ENCODE results near the gene PRPS1L1. TPM values are rescaled to one million over a fixed set of nuclear protein-coding genes. Genes with fewer than 3 reads are reported as not detected.

The PRPS1L1 gene
- total and polyA plus RNA-seq, 2 of the 8 experiments (the other 6 are each of a cell fraction or from before 2014, with no cell fraction given), result not detected

DNA sequence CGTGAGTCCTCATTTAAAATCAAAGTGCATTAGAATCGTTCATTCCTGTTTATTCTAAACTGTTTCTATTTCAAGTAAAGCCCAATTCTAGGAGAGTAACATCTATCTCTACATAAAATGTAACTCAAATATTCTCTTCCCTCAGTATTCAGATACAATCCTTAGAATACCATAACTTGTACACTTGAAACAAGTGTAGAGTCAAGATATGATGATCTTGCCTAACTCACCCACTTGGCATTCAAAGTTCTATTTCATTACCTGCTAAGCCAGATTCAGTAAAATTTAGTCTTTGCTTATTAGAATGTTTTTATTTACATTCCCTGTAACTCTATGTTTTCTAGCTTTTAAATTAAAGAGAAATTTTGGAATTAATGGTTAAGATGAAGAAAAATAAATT lies 31.6 kb downstream of the PRPS1L1 start:
- H3K27ac ChIP-seq (ENCODE audit: low read depth, low read length), result no peak overlapping the region
- no peak overlapping the region for H4K5ac ChIP-seq (ENCODE audit: insufficient read length, low read depth, low read length)
- H3K36me3 ChIP-seq (ENCODE audit: control insufficient read depth in 2 of 4, insufficient read depth in 4 of 4, low read length in 3 of 4), result no peaks in the 10 kb centered on the region
- no peaks in the 10 kb centered on the region for H3K9me3 ChIP-seq (ENCODE audit: insufficient read depth in 2 of 2, low read depth in 1 of 2, low read length in 1 of 2)
- 84% methylated on average over 2 of the region's 2 CpGs; no CpG with 5 or more reads in 1 of the 2 experiments for WGBS, 2 experiments (ENCODE audit: extremely low coverage in 1 of 2, insufficient coverage in 1 of 2, insufficient read length in 1 of 2, insufficient replicate concordance in 2 of 2, low coverage in 1 of 2, low lambda C conversion rate in 2 of 2, missing lambda C conversion rate in 1 of 2)
- ChIA-PET POLR2A (ENCODE audit: partially characterized antibody) (no interaction called here), CTCF (ENCODE audit: partially characterized antibody) (interaction anchor here (1.0 kb wide), 1 partner anchor 226 kb away, joined by 5 read pairs; no protein-coding TSS in a partner anchor)
- H3K4me2 ChIP-seq (ENCODE audit: insufficient read depth in 1 of 2, low read depth in 2 of 2, low read length in 2 of 2), result no peak overlapping the region
- no peak overlapping the region for H3K18ac ChIP-seq (ENCODE audit: extremely low read depth, low read length)
- no peak overlapping the region for H2BK120ac ChIP-seq (replicated peaks; ENCODE audit: low read depth, low read length)
- H3K14ac ChIP-seq (ENCODE audit: insufficient read length), result no peak overlapping the region
- H4K20me1 ChIP-seq (replicated peaks in 1 of 2; ENCODE audit: control insufficient read depth in 1 of 2, insufficient read depth in 2 of 2, low read length in 2 of 2), result no peaks in the 10 kb centered on the region
- no peak overlapping the region for H4K91ac ChIP-seq (replicated peaks; ENCODE audit: insufficient read length, low read length)
- no peak overlapping the region for H3K4me3 ChIP-seq (ENCODE audit: extremely low read depth in 1 of 4, insufficient read depth in 2 of 4, low read depth in 3 of 4, low read length in 4 of 4)
- no peak overlapping the region for H3K23ac ChIP-seq (ENCODE audit: insufficient read length)
- no peak overlapping the region for H4K8ac ChIP-seq (ENCODE audit: extremely low read depth, insufficient read depth, low read length)
- no peak overlapping the region for H2BK15ac ChIP-seq (ENCODE audit: low read length)
- H3K27me3 ChIP-seq (replicated peaks in 1 of 4; ENCODE audit: control insufficient read depth in 3 of 4, extremely low read depth in 1 of 4, insufficient read depth in 3 of 4, low read length in 3 of 4), result no peaks in the 10 kb centered on the region
- DNase-seq (ENCODE audit: low read depth in 1 of 2, low spot score in 2 of 2), result no peak
- no peak overlapping the region for H2AFZ ChIP-seq (ENCODE audit: low read length)
- no peak for FAIRE-seq
- H3K4ac ChIP-seq (replicated peaks; ENCODE audit: insufficient read length, low read depth, low read length), result no peak overlapping the region
- TF ChIP-seq, protein P1, sequence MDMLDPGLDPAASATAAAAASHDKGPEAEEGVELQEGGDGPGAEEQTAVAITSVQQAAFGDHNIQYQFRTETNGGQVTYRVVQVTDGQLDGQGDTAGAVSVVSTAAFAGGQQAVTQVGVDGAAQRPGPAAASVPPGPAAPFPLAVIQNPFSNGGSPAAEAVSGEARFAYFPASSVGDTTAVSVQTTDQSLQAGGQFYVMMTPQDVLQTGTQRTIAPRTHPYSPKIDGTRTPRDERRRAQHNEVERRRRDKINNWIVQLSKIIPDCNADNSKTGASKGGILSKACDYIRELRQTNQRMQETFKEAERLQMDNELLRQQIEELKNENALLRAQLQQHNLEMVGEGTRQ (IDR thresholded peaks at IDR 0.05; ENCODE audit: low read length), result no peak
- TF ChIP-seq CHD2 (IDR thresholded peaks at IDR 0.05; ENCODE audit: low read length), result no peak
- TF ChIP-seq SP1 (IDR thresholded peaks at IDR 0.05; ENCODE audit: low read depth, low read length), result no peak
- TF ChIP-seq, protein P2, sequence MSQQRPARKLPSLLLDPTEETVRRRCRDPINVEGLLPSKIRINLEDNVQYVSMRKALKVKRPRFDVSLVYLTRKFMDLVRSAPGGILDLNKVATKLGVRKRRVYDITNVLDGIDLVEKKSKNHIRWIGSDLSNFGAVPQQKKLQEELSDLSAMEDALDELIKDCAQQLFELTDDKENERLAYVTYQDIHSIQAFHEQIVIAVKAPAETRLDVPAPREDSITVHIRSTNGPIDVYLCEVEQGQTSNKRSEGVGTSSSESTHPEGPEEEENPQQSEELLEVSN (IDR thresholded peaks at IDR 0.05), result no peak
- TF ChIP-seq ASH2L (IDR thresholded peaks at IDR 0.05; ENCODE audit: low read length), result no peak
- TF ChIP-seq NRF1 (IDR thresholded peaks at IDR 0.05; ENCODE audit: low read depth, low read length), result no peak
- no peaks in the 10 kb centered on the region for H3K23me2 ChIP-seq (ENCODE audit: low read depth, low read length)
- H2BK20ac ChIP-seq (ENCODE audit: low read length), result no peak overlapping the region
- no peaks in the 10 kb centered on the region for H3K79me2 ChIP-seq (ENCODE audit: control insufficient read depth in 1 of 2, insufficient read depth in 2 of 2, low read length in 2 of 2)
- no peak overlapping the region for H2BK12ac ChIP-seq (ENCODE audit: low read depth, low read length)
- H3K9ac ChIP-seq (replicated peaks in 1 of 4; ENCODE audit: extremely low read depth in 1 of 4, low read depth in 3 of 4, low read length in 3 of 4), result no peak overlapping the region
- no peaks in the 10 kb centered on the region for H3K4me1 ChIP-seq (replicated peaks in 1 of 4; ENCODE audit: control insufficient read depth in 3 of 4, insufficient read depth in 4 of 4, low read length in 3 of 4)
- no peaks in the 10 kb centered on the region for H3K79me1 ChIP-seq (ENCODE audit: low read depth, low read length)
- H3K56ac ChIP-seq (replicated peaks; ENCODE audit: insufficient read length, low read depth, low read length), result no peak overlapping the region
- H2AK5ac ChIP-seq (ENCODE audit: low read depth, low read length), result no peak overlapping the region
- H2BK5ac ChIP-seq (ENCODE audit: low read depth, low read length), result no peak overlapping the region
